GM10248 (cell line): ENCODE measurements around the gene RFNG.

Source experiments
- CTCF ChIA-PET: fragments of 300-600 bp; sonication (Branson Sonifier 250); formaldehyde crosslinking; extraction: SDS; loops from one replicate; lab custom pipeline; 2021; ENCODE audit warnings: antibody characterized with exemption; lab: Yijun Ruan, JAX
- POLR2A ChIA-PET: fragments of 350-650 bp; sonication (Branson Sonifier 250); formaldehyde crosslinking; extraction: SDS; loops from one replicate; lab custom pipeline; 2020; ENCODE audit warnings: antibody characterized with exemption; lab: Yijun Ruan, JAX
- DNase-seq: peaks from one replicate; pipeline ENCODE4 v3.0.0; 2012; ENCODE audit errors: extremely low spot score
- TF ChIP-seq, protein P1 (sequence below): IDR thresholded peaks from 2 replicates; pipeline ENCODE4 v1.5.1; 2012; ENCODE audit warnings: mild to moderate bottlenecking, low read depth; ENCODE audit errors: extremely low read depth, missing control alignments, control extremely low read depth

RFNG gene, protein sequence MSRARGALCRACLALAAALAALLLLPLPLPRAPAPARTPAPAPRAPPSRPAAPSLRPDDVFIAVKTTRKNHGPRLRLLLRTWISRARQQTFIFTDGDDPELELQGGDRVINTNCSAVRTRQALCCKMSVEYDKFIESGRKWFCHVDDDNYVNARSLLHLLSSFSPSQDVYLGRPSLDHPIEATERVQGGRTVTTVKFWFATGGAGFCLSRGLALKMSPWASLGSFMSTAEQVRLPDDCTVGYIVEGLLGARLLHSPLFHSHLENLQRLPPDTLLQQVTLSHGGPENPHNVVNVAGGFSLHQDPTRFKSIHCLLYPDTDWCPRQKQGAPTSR

DNA sequence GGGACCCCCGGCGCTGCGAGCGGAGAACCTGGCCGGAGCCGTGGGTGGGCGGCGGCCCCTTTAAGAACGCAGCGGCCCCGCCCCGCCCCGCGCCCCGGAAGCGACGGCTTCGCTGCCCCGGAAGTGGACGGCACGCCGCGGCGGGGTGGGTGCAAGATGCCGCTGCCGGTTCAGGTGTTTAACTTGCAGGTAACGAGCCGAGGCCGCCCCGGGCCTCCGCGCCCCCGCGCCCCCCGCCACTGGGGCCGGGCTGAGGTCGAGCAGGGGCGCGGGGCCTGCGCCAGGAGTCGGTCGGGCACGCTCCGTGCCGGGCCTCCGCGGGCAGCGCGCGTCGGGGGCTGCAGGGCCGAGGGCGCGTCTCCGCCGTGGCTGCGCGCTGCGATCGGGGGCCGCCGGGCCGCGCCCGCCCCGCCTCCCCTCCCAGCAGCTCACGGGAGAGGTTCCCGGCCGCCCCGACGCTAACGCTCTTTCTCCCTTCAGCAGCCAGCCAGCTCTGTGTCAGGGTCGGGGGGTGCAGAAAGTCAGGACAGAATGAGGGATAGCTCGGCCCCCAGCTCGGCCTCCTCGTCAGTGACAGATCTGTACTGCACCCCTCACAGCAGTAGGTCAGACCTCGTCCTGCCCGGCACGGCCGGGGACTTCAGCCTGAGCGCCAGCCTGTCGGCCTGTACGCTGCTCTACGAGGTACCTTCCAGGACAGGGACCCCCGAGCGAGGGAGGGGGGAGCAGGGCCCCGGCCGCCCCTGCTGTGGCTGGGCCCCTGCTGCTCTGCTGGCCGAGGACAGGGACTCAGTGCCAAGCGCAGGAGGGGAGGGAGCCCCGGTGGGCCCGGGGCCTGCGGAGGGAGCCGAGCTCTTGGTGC is at the start of gene RFNG, which contains the start of gene GPS1:
TSS of gene RFNG (minus strand) at position 36 of the 862 bp plus-strand sequence. CDS start 45 bp downstream, outside the sequence.
TSS of gene GPS1 (plus strand) at position 123 of the 862 bp plus-strand sequence. CDS start at position 157, 34 bp downstream.
- CTCF ChIA-PET = interaction anchor here (0.9 to 3.0 kb wide), 2 partner anchors 21 to 22 kb away, joined by 4 to 14 read pairs; partner anchors contain the start of gene RAC3
- POLR2A ChIA-PET = interaction anchor here (0.6 to 1.0 kb wide), 3 partner anchors 10 to 14 kb away, joined by 3 to 4 read pairs (median 3); partner anchors contain the start of gene DCXR
- DNase-seq = peak; percentile 94
- TF ChIP-seq, protein P1, sequence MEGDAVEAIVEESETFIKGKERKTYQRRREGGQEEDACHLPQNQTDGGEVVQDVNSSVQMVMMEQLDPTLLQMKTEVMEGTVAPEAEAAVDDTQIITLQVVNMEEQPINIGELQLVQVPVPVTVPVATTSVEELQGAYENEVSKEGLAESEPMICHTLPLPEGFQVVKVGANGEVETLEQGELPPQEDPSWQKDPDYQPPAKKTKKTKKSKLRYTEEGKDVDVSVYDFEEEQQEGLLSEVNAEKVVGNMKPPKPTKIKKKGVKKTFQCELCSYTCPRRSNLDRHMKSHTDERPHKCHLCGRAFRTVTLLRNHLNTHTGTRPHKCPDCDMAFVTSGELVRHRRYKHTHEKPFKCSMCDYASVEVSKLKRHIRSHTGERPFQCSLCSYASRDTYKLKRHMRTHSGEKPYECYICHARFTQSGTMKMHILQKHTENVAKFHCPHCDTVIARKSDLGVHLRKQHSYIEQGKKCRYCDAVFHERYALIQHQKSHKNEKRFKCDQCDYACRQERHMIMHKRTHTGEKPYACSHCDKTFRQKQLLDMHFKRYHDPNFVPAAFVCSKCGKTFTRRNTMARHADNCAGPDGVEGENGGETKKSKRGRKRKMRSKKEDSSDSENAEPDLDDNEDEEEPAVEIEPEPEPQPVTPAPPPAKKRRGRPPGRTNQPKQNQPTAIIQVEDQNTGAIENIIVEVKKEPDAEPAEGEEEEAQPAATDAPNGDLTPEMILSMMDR = no peak

DNA sequence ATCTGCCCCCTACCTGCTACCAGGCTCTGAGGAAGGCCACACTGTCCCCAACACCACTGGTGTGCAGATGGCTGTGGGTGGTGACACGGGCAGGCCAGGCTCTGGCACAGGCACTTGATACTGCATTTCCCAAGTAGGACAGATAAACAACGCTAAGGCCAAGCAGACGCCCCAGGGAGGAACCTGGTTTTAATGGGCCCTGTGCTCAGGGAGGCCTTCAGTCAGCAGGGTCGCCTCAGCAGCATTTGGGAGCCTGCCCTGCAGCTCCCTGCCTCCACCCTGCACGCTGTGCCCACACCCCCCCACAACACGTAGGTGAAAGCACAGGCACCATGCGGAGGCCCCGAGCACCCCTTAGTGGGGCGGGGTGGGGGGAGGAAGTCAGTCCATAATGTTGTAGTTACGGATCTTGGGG is 49.7 kb upstream of the RFNG start:
- TF ChIP-seq, protein P1 = no peak
- ChIA-PET POLR2A (no interaction called here), CTCF (no interaction called here)
- no peak for DNase-seq

DNA sequence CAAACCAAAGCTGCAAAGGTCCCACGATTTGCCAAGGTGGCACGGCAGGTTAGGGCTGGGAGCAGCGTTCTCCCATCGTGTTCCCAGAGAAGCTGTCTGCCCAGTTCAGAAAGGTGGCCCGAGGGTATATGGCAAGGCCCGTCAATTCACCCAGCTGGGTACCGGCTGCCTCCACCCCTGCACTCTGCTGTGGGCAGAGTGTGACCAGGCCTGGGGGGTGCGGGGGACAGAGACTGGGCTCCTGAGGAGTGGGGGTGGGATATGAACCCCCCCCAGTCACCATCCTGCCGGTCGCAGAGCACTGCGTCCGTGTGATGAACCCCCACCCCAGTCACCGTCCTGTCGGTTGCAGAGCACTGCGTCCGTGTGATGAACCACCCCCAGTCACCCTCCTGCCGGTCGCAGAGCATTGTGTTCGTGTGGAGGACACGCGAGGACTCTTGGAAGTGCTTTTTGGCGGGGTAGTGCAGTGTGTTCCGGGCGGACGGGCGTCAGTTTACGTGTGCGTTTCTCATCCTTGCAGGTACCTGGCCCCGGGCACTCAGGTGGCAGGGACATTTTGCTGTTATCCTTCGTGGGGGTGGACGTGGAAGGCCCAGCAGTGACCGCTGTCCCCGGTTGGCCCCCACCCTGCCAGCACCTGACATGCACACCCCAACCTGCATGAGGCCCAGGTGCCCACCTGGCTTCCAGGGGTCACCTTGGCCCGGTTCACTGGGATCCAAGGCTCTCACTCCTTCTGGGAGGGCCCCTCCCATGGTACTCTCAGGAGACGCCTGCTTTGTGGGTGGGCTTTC is 49.1 kb upstream of the RFNG start:
- POLR2A ChIA-PET = no interaction called here
- TF ChIP-seq, protein P1 = no peak
- no peak for DNase-seq
- CTCF ChIA-PET = no interaction called here

DNA sequence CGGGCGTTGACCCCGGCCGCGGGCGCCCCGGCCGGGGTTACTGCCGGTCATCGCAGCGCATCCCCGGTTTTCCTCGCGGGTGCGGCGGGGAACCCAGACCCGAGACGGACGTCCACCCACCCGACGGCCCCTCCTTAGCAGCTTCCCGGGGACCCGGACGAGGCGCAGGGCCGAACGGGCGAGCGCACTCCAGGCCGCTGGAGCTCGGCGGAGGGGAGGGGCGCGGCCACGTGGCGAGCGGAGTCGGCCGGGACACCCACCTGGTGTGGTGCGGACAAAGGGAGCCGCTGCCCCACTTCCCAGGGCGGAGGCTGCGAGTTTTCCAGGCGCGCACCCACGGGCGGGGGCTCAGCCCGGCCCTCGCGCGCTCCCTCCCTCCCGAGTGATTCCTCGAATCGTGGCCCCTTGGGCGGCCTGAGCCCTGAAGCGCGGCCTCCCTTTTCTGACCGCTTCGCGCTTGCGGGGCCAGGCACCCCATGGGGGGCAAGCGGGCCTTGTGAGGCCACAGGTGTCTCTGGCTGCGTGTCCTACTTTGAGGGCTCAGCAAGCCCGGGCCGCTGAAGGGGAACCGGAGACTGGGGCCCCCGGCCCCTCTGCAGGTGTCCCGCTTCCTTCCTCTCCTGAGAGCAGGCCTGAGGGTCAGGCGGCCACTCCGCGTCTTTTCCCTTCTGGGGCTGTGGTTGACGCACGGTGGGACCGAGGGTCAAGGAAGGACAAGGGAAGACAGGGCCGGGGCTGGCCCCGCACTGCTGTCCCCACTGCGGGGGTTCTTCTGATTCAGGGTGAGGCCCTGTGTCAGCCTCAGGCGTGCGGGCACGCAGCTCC is 47.5 kb upstream of the RFNG start:
- DNase-seq = no peak
- TF ChIP-seq, protein P1 = no peak
- POLR2A ChIA-PET = interaction anchor here (1.5 to 1.6 kb wide), 2 partner anchors 130 to 171 kb away, joined by 3 read pairs; partner anchors contain the start of genes MAFG and SLC16A3
- CTCF ChIA-PET = interaction anchor here (0.6 to 1.5 kb wide), 9 partner anchors 10 to 140 kb away, joined by 3 to 5 read pairs (median 3); partner anchors contain the start of genes CENPX and LRRC45

DNA sequence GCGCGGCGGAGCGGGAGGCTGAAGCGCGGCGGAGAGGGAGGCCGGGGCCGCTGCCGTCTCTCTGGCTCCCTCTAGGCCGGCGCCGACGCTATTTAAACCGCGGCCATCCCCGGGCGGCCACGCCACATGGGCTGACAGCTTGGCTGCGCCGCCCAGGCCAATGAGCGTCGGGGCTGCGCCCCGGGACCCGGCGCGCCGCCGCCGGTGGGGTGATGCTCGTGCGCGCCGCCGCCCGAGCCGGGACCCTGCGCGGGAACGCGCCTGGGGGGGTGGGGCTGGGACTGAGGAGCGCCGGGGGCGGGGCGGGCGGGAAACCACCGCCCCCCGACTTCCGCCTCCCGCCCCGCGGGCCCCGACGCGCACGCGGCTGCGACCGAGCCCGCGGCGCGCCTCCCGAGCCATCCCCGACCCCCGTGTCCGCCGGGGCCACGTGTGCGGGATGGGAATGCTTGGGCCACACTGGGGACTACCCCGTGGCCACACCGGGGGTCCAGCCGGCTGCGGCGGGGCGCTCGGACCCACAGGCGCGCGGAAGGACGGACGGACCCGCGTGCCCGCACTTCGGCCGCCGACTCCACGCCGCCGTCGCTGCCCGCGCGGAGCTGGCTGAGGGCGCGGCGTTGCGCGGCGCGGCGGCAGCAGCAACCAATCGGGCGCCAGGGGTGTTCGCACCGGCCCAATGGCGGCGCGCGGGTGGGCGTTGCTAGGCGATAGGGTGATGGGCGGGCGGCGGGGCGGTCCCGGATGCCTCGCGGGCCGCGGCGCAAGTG is 46.7 kb upstream of the RFNG start, which contains the start of gene FASN:
TSS of gene FASN (minus strand) at position 68 of the 770 bp plus-strand sequence. CDS start 1,791 bp downstream, outside the sequence.
- CTCF ChIA-PET = interaction anchor here (0.6 to 1.7 kb wide), 10 partner anchors 11 to 228 kb away, joined by 3 to 5 read pairs (median 3); partner anchors contain the start of genes CENPX and LRRC45

More for the DNA sequence above, 46.7 kb upstream of the RFNG start, which contains the start of gene FASN:
- TF ChIP-seq, protein P1 = peak; percentile 64
- DNase-seq = peak; percentile 100
- POLR2A ChIA-PET = interaction anchor here (0.6 to 1.6 kb wide), 5 partner anchors 8 to 171 kb away, joined by 3 to 7 read pairs (median 3); partner anchors contain the start of genes DCXR, MAFG and SLC16A3
